ENCODE measurements around the gene PERM1.

DNA sequence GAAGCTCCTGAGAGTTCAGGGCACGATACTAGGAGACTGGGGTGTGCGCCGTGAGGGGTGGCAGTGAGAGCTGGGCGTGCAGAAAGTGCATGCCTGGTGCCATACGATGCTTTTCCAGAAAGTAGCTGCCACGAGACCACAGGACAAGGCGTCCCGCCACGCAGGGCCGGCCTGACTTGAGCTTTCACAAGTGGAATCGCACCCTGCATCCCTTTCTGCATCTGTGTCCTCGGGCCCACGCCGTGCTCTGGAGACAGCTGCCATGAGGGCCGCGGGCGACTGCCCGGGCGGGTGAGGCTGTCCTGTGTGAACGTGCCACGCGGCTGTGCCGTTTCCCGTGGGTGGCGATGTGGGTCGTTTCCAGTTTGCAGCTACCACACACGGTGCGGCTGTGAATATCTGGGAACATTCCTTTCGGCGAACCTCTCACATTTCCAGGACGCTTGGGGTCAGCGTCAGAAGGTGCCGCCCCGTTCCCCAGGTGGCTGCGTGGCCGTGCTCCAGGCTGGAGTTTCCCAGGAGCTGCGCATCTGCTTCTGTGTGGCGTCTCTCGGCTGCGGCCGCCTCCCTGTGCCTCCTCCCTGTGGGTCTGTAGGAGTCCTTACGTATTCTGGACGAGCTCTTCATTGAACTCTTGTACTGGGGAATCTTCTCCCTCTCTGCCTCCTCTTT is 1.0 kb upstream of the PERM1 start:
- TF ChIP-seq, protein P1, sequence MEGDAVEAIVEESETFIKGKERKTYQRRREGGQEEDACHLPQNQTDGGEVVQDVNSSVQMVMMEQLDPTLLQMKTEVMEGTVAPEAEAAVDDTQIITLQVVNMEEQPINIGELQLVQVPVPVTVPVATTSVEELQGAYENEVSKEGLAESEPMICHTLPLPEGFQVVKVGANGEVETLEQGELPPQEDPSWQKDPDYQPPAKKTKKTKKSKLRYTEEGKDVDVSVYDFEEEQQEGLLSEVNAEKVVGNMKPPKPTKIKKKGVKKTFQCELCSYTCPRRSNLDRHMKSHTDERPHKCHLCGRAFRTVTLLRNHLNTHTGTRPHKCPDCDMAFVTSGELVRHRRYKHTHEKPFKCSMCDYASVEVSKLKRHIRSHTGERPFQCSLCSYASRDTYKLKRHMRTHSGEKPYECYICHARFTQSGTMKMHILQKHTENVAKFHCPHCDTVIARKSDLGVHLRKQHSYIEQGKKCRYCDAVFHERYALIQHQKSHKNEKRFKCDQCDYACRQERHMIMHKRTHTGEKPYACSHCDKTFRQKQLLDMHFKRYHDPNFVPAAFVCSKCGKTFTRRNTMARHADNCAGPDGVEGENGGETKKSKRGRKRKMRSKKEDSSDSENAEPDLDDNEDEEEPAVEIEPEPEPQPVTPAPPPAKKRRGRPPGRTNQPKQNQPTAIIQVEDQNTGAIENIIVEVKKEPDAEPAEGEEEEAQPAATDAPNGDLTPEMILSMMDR (IDR thresholded peaks at IDR 0.05): no peak
- TF ChIP-seq POLR2AphosphoS5 (IDR thresholded peaks at IDR 0.05): no peak
- TF ChIP-seq POLR2A (IDR thresholded peaks at IDR 0.05; ENCODE audit: low read depth): no peak

Measured in esophagus muscularis mucosa (tissue), 3 donors.